Measurements from ENCODE around the gene NUDT3. TPM values are rescaled to one million over a fixed set of nuclear protein-coding genes. Genes with fewer than 3 reads are reported as not detected.

Gene NUDT3
- total and polyA plus RNA-seq, 3 experiments from 2014 or later = 9.7 to 16.8 (median 16.6) TPM

DNA sequence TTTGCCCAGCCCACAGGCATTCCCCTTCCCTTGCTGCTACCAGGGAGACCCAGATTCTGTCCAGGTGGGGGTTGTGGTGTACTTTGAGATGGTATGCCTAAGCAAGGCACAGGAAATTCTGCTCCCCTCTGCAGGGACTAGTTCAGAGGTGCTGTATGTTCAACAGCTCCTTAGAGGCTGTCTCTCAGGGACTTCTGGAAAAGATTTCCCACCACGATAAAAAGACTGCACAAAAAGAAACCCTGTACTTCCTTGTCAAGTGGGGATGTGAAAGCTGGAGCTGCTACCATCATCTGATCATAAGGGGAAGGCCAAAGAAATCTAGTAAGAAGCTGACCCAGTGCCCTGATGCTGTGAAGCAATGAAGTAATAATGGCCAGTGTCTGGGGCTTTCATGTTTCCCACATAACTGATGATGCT is 92.1 kb downstream of the NUDT3 start:
- Histone ChIP-seq H3K27ac (ENCODE audit: low read depth, low read length) (no peak overlapping the region), H3K4me3 (ENCODE audit: low read length) (no peak overlapping the region), H3K27me3 (ENCODE audit: insufficient read depth, low read length, poor library complexity, severe bottlenecking) (no peaks in the 10 kb centered on the region), H3K9me3 (ENCODE audit: low read length) (no peaks in the 10 kb centered on the region), H3K36me3 (ENCODE audit: insufficient read depth, low read length) (peaks cover 5% of the 10 kb centered on the region), H3K4me1 (ENCODE audit: insufficient read depth, low read length) (peaks cover 4% of the 10 kb centered on the region)
- H3K4me3 Mint-ChIP-seq = no peak overlapping the region
- H3K9me3 Mint-ChIP-seq = no peaks in the 10 kb centered on the region
- H3K4me1 Mint-ChIP-seq = peaks cover 9 to 16% (median 11%) of the 10 kb centered on the region in 3 donors
- POLR2A ChIA-PET = no interaction called here
- peaks cover 0 to 11% (median 3%) of the 10 kb centered on the region in 3 donors for H3K36me3 Mint-ChIP-seq
- CTCF ChIA-PET = no interaction called here
- no peak overlapping the region for H3K27ac Mint-ChIP-seq
- no peaks in the 10 kb centered on the region for H3K27me3 Mint-ChIP-seq
- DNase-seq = no peak

DNA sequence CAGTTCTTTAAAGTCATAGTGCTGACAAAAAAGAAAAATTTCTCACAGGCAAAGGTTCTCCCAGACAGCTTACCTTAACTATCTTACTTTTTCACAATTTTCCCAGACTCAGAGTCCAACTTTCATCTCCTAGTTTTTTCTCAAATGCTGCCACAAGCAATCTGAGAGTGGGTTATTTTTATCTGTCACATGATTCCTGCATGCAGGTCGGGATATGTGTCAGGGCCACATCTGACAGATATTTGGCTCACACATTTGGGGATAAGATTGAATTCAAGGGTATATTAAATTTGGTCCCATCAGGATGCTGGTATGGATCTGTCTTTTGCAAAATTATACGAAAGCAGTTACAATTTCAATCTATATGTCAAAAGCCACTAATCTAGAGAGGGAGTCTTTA is 93.5 kb downstream of the NUDT3 start:
- no peaks in the 10 kb centered on the region for H3K27me3 ChIP-seq (ENCODE audit: insufficient read depth, low read length, poor library complexity, severe bottlenecking)
- no peak for DNase-seq
- peaks cover 4% of the 10 kb centered on the region for H3K4me1 ChIP-seq (ENCODE audit: insufficient read depth, low read length)
- H3K9me3 ChIP-seq (ENCODE audit: low read length) = no peaks in the 10 kb centered on the region
- no peak overlapping the region for H3K27ac ChIP-seq (ENCODE audit: low read depth, low read length)
- no peak overlapping the region for H3K27ac Mint-ChIP-seq
- CTCF ChIA-PET = no interaction called here
- H3K4me3 ChIP-seq (ENCODE audit: low read length) = no peak overlapping the region
- H3K9me3 Mint-ChIP-seq = no peaks in the 10 kb centered on the region
- H3K36me3 ChIP-seq (ENCODE audit: insufficient read depth, low read length) = peaks cover 5% of the 10 kb centered on the region
- H3K36me3 Mint-ChIP-seq = peaks cover 0 to 17% (median 6%) of the 10 kb centered on the region in 3 donors
- H3K27me3 Mint-ChIP-seq = no peaks in the 10 kb centered on the region
- POLR2A ChIA-PET = no interaction called here
- peaks cover 11 to 16% (median 11%) of the 10 kb centered on the region in 3 donors for H3K4me1 Mint-ChIP-seq
- H3K4me3 Mint-ChIP-seq = no peak overlapping the region

DNA sequence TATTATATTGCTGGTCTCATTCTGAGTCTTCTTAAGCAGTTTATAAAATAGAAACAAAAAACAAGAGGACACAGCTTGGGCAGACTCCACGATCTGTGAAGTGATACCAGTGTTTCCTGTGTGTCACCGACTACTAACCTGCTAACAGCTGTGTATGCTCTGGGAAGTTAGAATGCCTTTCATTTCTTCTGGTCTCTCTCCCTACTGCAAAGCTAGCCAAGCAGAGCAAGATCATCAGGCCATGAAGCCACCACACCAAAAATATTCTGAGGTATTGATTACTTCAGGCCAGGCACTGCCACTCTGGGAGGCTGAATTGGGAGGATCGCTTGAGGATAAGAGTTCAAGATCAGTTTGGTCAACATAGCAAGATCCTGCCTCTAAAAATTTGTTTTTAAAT is 96.7 kb downstream of the NUDT3 start:
- Mint-ChIP-seq H3K27me3 (no peaks in the 10 kb centered on the region), H3K4me3 (peak overlapping the region in 2 of 7 donors; percentile 1 to 45), H3K9me3 (no peaks in the 10 kb centered on the region), H3K27ac (peak overlapping the region in 7 of 8 donors; percentile 7 to 90 (median 26)), H3K4me1 (peaks cover 11 to 16% (median 11%) of the 10 kb centered on the region in 3 donors), H3K36me3 (peaks cover 0 to 36% (median 12%) of the 10 kb centered on the region in 3 donors)
- POLR2A ChIA-PET = no interaction called here
- Histone ChIP-seq H3K36me3 (ENCODE audit: insufficient read depth, low read length) (peaks cover 7% of the 10 kb centered on the region), H3K27ac (ENCODE audit: low read depth, low read length) (no peak overlapping the region), H3K4me1 (ENCODE audit: insufficient read depth, low read length) (peaks cover 4% of the 10 kb centered on the region), H3K9me3 (ENCODE audit: low read length) (no peaks in the 10 kb centered on the region), H3K27me3 (ENCODE audit: insufficient read depth, low read length, poor library complexity, severe bottlenecking) (no peaks in the 10 kb centered on the region), H3K4me3 (ENCODE audit: low read length) (no peak overlapping the region)
- DNase-seq = no peak
- CTCF ChIA-PET = no interaction called here

DNA sequence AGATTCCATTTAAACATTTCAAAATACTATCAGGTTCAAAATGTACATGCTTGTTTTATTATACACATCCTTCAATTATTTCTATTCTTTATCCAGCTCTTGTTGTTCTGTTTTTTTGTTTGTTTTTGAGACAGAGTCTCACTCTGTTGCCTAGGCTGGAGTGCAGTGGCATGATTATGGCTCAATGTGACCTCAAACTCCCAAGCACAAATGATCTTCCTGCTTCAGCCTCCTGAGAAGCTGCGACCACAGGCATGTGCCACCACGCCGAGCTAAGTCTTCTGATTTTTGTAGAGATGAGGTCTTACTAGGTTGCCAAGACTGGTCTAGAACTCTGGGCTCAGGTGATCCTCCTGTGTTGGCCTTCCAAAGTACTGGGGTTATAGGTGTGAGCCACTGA is 99.5 kb downstream of the NUDT3 start:
- Histone ChIP-seq H3K4me1 (ENCODE audit: insufficient read depth, low read length) (peaks cover 4% of the 10 kb centered on the region), H3K36me3 (ENCODE audit: insufficient read depth, low read length) (peaks cover 7% of the 10 kb centered on the region), H3K27me3 (ENCODE audit: insufficient read depth, low read length, poor library complexity, severe bottlenecking) (no peaks in the 10 kb centered on the region), H3K4me3 (ENCODE audit: low read length) (no peak overlapping the region), H3K9me3 (ENCODE audit: low read length) (no peaks in the 10 kb centered on the region), H3K27ac (ENCODE audit: low read depth, low read length) (no peak overlapping the region)
- Mint-ChIP-seq H3K4me1 (peaks cover 21 to 28% (median 26%) of the 10 kb centered on the region in 3 donors), H3K4me3 (no peak overlapping the region), H3K9me3 (no peaks in the 10 kb centered on the region), H3K27me3 (no peaks in the 10 kb centered on the region), H3K27ac (peak overlapping the region in 1 of 8 donors; percentile 68), H3K36me3 (peaks cover 0 to 44% (median 12%) of the 10 kb centered on the region in 3 donors)
- POLR2A ChIA-PET = no interaction called here
- CTCF ChIA-PET = no interaction called here
- no peak for DNase-seq

DNA sequence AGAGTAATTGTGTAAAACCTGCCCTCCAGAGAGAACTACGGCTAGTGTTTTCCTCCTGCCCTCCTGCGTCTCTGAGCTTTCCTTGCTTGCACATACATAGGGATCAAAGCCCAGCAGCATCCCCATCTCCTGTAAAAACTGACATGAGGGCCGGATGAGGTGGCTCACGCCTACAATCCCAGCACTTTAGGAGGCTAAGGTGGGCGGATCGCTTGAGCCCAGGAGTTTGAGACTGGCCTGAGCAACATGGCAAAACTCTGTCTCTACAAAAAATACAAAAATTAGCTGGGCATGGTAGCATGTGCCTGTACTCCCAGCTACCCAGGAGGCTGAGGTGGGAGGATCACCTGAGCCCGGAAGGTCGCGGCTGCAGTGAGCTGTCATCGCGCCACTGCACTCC is 103.3 kb downstream of the NUDT3 start:
- Mint-ChIP-seq H3K4me3 (no peak overlapping the region), H3K9me3 (no peaks in the 10 kb centered on the region)

DNA sequence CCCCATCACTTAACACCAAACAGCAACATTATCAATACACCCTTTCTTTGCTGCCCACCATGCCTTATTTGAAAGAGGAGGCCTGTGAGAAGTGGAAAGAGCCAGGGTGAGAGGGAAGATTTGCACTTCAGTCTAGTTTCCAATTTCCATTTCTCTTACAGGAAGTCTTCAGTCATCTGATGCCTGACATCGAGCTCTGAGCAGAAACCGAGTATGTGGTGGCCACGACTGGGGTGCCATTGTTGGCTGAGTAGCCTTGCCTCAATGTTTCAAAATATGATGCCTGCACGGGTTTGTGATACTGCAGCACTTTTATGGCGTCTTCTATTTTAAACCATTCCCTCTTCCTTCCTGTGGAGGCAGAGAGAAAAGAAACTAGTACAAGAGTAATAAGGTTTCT is 103.9 kb downstream of the NUDT3 start:
- Histone ChIP-seq H3K27me3 (ENCODE audit: insufficient read depth, low read length, poor library complexity, severe bottlenecking) (no peaks in the 10 kb centered on the region), H3K4me1 (ENCODE audit: insufficient read depth, low read length) (no peaks in the 10 kb centered on the region), H3K36me3 (ENCODE audit: insufficient read depth, low read length) (peaks cover 7% of the 10 kb centered on the region), H3K9me3 (ENCODE audit: low read length) (no peaks in the 10 kb centered on the region), H3K4me3 (ENCODE audit: low read length) (no peak overlapping the region), H3K27ac (ENCODE audit: low read depth, low read length) (no peak overlapping the region)
- Mint-ChIP-seq H3K9me3 (no peaks in the 10 kb centered on the region), H3K27ac (peak overlapping the region in 6 of 8 donors; percentile 5 to 62 (median 44)), H3K27me3 (no peaks in the 10 kb centered on the region), H3K4me1 (peaks cover 10 to 17% (median 16%) of the 10 kb centered on the region in 3 donors), H3K36me3 (peaks cover 0 to 58% (median 13%) of the 10 kb centered on the region in 3 donors), H3K4me3 (no peak overlapping the region)
- DNase-seq = no peak
- CTCF ChIA-PET = no interaction called here
- POLR2A ChIA-PET = no interaction called here

More for the DNA sequence above, 103.3 kb downstream of the NUDT3 start:
- peaks cover 10 to 17% (median 16%) of the 10 kb centered on the region in 3 donors for H3K4me1 Mint-ChIP-seq
- POLR2A ChIA-PET = no interaction called here
- Histone ChIP-seq H3K9me3 (ENCODE audit: low read length) (no peaks in the 10 kb centered on the region), H3K27me3 (ENCODE audit: insufficient read depth, low read length, poor library complexity, severe bottlenecking) (no peaks in the 10 kb centered on the region), H3K4me1 (ENCODE audit: insufficient read depth, low read length) (no peaks in the 10 kb centered on the region), H3K27ac (ENCODE audit: low read depth, low read length) (no peak overlapping the region), H3K4me3 (ENCODE audit: low read length) (no peak overlapping the region), H3K36me3 (ENCODE audit: insufficient read depth, low read length) (peaks cover 7% of the 10 kb centered on the region)
- H3K27me3 Mint-ChIP-seq = no peaks in the 10 kb centered on the region
- DNase-seq = no peak
- H3K27ac Mint-ChIP-seq = peak overlapping the region in 2 of 8 donors; percentile 61 to 62
- H3K36me3 Mint-ChIP-seq = peaks cover 0 to 58% (median 11%) of the 10 kb centered on the region in 3 donors
- CTCF ChIA-PET = interaction anchor here (1.8 kb wide), 1 partner anchor 12 kb away, joined by 4 read pairs; no protein-coding TSS in a partner anchor

DNA sequence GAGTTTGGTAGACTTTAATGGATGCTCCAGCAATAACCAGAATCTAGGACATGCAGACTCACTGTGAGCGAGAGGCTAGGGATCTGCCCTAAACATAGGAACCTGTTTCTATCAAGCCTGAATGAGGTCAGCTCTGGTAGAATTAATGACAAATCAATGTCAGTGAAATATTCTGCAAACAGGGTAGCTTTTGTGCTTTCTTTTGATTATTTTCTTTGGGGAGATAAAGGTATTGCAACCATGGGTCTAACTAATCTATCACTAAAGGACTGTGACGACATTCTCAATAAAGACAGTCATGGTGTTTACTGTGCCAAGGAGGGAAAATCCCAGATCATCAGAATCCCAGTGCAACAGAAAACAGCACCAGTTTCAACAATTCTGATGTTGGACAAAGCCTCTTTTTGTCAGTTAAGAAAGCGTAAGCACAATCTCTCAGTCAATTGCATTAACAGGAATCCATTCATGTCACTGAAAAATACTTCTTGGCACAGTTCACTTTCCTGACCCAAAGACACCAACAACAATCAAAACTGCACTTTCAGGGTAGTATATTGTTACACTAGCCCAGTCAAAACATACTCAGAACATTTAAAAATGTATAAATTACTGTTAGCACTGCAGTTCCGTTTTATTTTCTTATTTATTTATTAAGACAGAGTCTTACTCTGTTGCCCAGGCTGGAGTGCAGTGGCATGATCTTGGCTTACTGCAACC is 106.9 kb downstream of the NUDT3 start:
- H3K4me3 ChIP-seq (ENCODE audit: low read length) = no peak overlapping the region
- H3K27ac ChIP-seq (ENCODE audit: low read depth, low read length) = no peak overlapping the region
- no peak overlapping the region for H3K4me3 Mint-ChIP-seq
- no peaks in the 10 kb centered on the region for H3K36me3 ChIP-seq (ENCODE audit: insufficient read depth, low read length)
- no peaks in the 10 kb centered on the region for H3K27me3 Mint-ChIP-seq
- H3K4me1 ChIP-seq (ENCODE audit: insufficient read depth, low read length) = no peaks in the 10 kb centered on the region
- H3K27ac Mint-ChIP-seq = no peak overlapping the region
- H3K27me3 ChIP-seq (ENCODE audit: insufficient read depth, low read length, poor library complexity, severe bottlenecking) = no peaks in the 10 kb centered on the region
- H3K9me3 ChIP-seq (ENCODE audit: low read length) = no peaks in the 10 kb centered on the region
- no peaks in the 10 kb centered on the region for H3K9me3 Mint-ChIP-seq
- H3K36me3 Mint-ChIP-seq = peaks cover 0 to 55% (median 7%) of the 10 kb centered on the region in 3 donors
- POLR2A ChIA-PET = no interaction called here
- H3K4me1 Mint-ChIP-seq = peaks cover 10 to 17% (median 16%) of the 10 kb centered on the region in 3 donors
- DNase-seq = no peak
- CTCF ChIA-PET = no interaction called here

DNA sequence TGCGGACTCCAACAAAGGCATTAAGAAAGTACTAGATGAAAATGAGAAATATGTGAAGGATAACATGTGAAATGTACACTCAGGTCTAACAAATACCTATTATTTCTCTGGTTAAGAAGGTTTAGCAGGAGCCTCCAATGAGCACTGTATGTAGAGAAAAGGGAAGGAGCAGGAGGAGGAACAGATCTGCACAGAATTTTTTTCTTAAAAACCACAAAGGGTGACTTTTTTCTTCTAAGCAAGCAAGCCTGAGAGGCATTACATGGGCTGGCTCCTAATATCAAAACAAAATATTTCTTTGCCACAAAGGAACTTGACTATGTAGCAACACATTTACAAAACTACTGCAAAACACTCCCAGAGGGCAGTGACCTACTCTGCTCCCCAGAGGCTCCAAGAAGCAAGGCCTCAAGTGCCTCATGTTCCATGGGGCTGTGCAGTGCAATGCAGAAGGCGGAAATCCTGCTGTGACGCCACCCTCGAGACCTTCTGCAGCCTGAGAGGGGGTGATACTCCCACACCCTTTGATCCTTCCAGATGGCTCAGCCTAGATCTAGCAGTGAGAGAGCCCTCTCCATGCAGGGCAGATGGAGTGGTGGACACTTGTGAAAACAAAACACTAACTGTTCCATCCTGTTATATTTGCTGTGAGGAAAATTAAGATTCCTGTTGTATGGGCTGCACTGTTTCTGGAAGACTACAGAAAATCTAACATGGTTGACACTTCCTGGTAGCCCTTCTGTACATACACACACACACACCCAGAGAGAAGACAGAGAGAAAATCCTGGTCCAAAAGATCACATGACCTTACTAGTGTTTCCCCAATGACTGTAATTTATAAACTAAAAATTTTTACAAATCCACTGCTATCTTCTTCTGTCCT is 107.7 kb downstream of the NUDT3 start:
- H3K9me3 Mint-ChIP-seq = no peaks in the 10 kb centered on the region
- no peak for DNase-seq
- POLR2A ChIA-PET = no interaction called here
- peaks cover 10 to 15% (median 14%) of the 10 kb centered on the region in 3 donors for H3K4me1 Mint-ChIP-seq
- CTCF ChIA-PET = no interaction called here
- peak overlapping the region; percentile 16 for H3K27ac ChIP-seq (ENCODE audit: low read depth, low read length)
- H3K4me1 ChIP-seq (ENCODE audit: insufficient read depth, low read length) = no peaks in the 10 kb centered on the region
- H3K27me3 ChIP-seq (ENCODE audit: insufficient read depth, low read length, poor library complexity, severe bottlenecking) = no peaks in the 10 kb centered on the region
- peak overlapping the region in 1 of 7 donors; percentile 6 for H3K4me3 Mint-ChIP-seq
- no peaks in the 10 kb centered on the region for H3K36me3 ChIP-seq (ENCODE audit: insufficient read depth, low read length)
- H3K36me3 Mint-ChIP-seq = peaks cover 0 to 58% (median 10%) of the 10 kb centered on the region in 3 donors
- no peaks in the 10 kb centered on the region for H3K27me3 Mint-ChIP-seq
- H3K9me3 ChIP-seq (ENCODE audit: low read length) = no peaks in the 10 kb centered on the region
- H3K27ac Mint-ChIP-seq = peak overlapping the region in 3 of 8 donors; percentile 7 to 72 (median 37)
- H3K4me3 ChIP-seq (ENCODE audit: low read length) = no peak overlapping the region
